IPS DF 6.9 (cell line): ENCODE measurements around the gene RPL26.
A peak's percentile ranks its signal among the peaks of the same experiment; 100 is the strongest.
"Not testable (repeated sequence)": the region's sequence is repeated elsewhere in the genome, so short reads cannot be mapped to it uniquely, and the experiment has no call there.

ENCODE experiments used
- DNase-seq: peaks from one replicate; pipeline ENCODE4 v3.0.0-alpha.2; 2013; ENCODE audit warnings: low read depth, low spot score
- H3K27ac ChIP-seq: one replicate; pipeline ENCODE4 v1.5.1; 2013; ENCODE audit warnings: low read length, control low read depth
- H3K27me3 ChIP-seq: 2 replicates; pipeline ENCODE4 v1.6.1; 2013; ENCODE audit warnings: mild to moderate bottlenecking, low read length; ENCODE audit not compliant: control insufficient read depth, insufficient read depth
- H3K36me3 ChIP-seq: 2 replicates; pipeline ENCODE4 v1.6.1; 2013; ENCODE audit warnings: low read length; ENCODE audit not compliant: control insufficient read depth, insufficient read depth
- H3K4me1 ChIP-seq: 2 replicates; pipeline ENCODE4 v1.6.1; 2013; ENCODE audit warnings: low read length; ENCODE audit not compliant: control insufficient read depth, insufficient read depth
- H3K4me3 ChIP-seq: 2 replicates; pipeline ENCODE4 v1.5.1; 2013; ENCODE audit warnings: mild to moderate bottlenecking, low read length
- H3K9me3 ChIP-seq: 2 replicates; pipeline ENCODE4 v1.6.1; 2013; ENCODE audit warnings: low read length, inconsistent platforms; ENCODE audit not compliant: control insufficient read depth, insufficient read depth
- WGBS: extraction: QIAGEN DNeasy Blood & Tissue Kit; methylation state at CpG from one replicate; pipeline ENCODE4 v1.1.7; 2013; ENCODE audit warnings: mixed read lengths, missing lambda C conversion rate; ENCODE audit not compliant: insufficient read length, insufficient coverage; 5-methylcytosine and 5-hydroxymethylcytosine counted together

Gene RPL26

DNA sequence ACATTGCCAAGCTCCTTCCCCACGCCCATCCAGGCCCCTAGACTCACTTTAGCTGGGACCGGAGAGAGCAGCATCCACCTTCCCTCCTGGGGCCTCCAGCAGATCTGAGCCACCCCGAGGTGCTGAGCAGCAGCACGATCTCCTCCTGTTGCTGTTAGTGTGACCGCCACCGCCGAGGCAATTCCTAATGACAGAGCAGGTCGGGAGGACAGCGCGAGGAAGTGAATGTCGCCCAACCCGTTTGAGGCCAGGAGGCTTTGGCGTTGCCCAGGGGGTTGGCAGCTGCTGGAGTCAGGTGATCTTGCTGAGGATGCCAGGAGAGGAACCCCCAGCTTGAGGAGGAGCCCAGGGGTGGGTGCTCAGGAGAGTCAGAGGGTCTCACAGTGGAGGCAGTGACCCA is 14.6 kb upstream of the RPL26 start, which contains the start of gene RNF222:
Gene RNF222, minus strand, starts transcription at position 192 of the 400 bp plus-strand sequence. CDS start 4,366 bp downstream, outside the sequence.
- no peak within 1 kb of the TSS for H3K4me3 ChIP-seq
- no peaks in the 10 kb centered on the region for H3K9me3 ChIP-seq
- no peaks in the 10 kb centered on the region for H3K27me3 ChIP-seq
- H3K4me1 ChIP-seq, result 0 out of 2 replicates have a peak, but pooled peaks cover under 1% of the 10 kb centered on the region
- no CpG with 5 or more reads among the region's 13 CpGs for WGBS
- no peak within 1 kb of the TSS for H3K27ac ChIP-seq
- no peaks in the 10 kb centered on the region; the same call in 1 of the 2 replicates for H3K36me3 ChIP-seq
- DNase-seq, result no peak

- not testable (repeated sequence) for H3K4me1 ChIP-seq, H3K4me3 ChIP-seq, DNase-seq, H3K27ac ChIP-seq, H3K9me3 ChIP-seq, H3K36me3 ChIP-seq, H3K27me3 ChIP-seq
- no CpG with 5 or more reads among the region's 9 CpGs for WGBS
Observed at GRCh38 chr17:8394497-8394896, 11.5 kb upstream of the RPL26 start.

GRCh38 chr17:8393470-8394231 is 10.7 kb upstream of the RPL26 start:
- no peaks in the 10 kb centered on the region for H3K9me3 ChIP-seq
- no peaks in the 10 kb centered on the region; the same call in 1 of the 2 replicates for H3K36me3 ChIP-seq
- no CpG with 5 or more reads among the region's 8 CpGs for WGBS
- peaks cover 5% of the 10 kb centered on the region; the same call in 1 of the 2 replicates for H3K4me1 ChIP-seq
- no peak for DNase-seq
- no peak overlapping the region for H3K27ac ChIP-seq
- no peaks in the 10 kb centered on the region for H3K27me3 ChIP-seq
- H3K4me3 ChIP-seq, result no peak overlapping the region

DNA sequence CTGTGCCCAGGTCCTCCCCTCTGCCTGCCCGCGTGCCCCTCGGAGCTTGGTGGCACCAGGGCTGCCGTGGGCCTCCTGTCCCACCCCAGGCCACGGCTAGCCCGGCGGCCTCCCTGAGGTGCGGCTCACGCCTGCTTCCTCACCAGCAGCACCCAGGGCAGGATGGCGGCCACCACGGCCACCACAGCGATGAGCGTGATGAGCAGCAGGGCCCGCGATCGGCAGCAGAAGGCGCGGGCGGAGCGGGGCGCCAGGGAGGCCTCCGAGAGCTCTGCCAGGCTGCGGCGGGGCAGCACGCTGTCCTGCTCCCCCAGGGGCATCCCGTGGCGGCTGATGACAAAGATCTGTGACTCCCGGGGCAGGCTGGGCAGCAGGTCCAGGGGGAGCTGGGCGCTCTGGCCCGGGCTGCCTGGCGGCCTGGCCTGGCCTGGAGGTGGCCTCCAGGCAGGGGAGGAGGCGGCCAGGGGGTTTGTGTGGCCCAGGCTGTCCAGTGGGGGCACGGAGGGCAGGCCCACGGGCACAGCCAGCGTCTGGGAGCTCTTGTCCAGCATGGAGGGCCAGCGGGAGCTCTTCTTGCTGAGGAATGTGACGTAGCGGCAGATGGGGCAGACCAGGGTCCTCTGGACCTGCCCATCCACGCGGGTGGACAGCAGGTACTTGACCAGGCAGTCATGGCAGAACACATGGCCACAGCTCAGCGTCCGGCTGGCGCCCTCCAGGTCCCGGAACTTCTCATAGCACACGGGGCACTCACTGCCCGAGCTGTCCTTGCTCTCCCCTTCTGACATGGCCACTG is 9.9 kb upstream of the RPL26 start:
- Histone ChIP-seq H3K4me1 (peaks cover 5% of the 10 kb centered on the region; the same call in 1 of the 2 replicates), H3K36me3 (no peaks in the 10 kb centered on the region; the same call in 1 of the 2 replicates), H3K9me3 (no peaks in the 10 kb centered on the region), H3K4me3 (no peak overlapping the region), H3K27me3 (no peaks in the 10 kb centered on the region), H3K27ac (no peak overlapping the region)
- WGBS, result no CpG with 5 or more reads among the region's 46 CpGs
- no peak for DNase-seq

GRCh38 chr17:8392274-8392673 is 9.3 kb upstream of the RPL26 start:
- no CpG with 5 or more reads among the region's 18 CpGs for WGBS
- H3K27ac ChIP-seq, result no peak overlapping the region
- no peaks in the 10 kb centered on the region for H3K27me3 ChIP-seq

DNA sequence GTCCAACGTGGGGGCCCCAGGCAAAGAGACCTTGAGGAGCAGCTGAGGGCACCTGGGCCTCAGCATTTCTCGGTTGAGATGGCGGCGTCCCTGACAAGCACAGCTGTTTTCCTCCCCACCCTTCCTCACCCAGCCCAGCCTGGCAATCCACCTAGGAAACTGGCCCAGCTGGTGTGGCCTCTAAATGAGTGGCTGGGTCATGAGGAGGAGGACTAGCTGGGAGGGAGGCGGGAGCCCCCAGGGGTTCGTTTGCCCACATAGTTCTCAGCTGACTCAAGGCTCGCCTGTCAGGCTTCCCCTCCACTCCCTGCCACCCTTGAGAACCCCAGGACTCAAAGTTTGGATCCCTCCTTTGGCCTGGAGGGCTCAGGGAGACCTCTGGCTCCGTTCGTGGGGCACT is 8.7 kb upstream of the RPL26 start:
- no CpG with 5 or more reads among the region's 9 CpGs for WGBS
- H3K9me3 ChIP-seq, result no peaks in the 10 kb centered on the region
- peaks cover 5% of the 10 kb centered on the region; the same call in 1 of the 2 replicates for H3K4me1 ChIP-seq
- H3K4me3 ChIP-seq, result no peak overlapping the region
- H3K27ac ChIP-seq, result no peak overlapping the region
- no peak for DNase-seq
- H3K27me3 ChIP-seq, result no peaks in the 10 kb centered on the region
- H3K36me3 ChIP-seq, result no peaks in the 10 kb centered on the region; the same call in 1 of the 2 replicates

More at GRCh38 chr17:8392274-8392673, 9.3 kb upstream of the RPL26 start:
- no peaks in the 10 kb centered on the region; the same call in 1 of the 2 replicates for H3K36me3 ChIP-seq
- no peaks in the 10 kb centered on the region for H3K9me3 ChIP-seq
- no peak overlapping the region for H3K4me3 ChIP-seq
- H3K4me1 ChIP-seq, result peaks cover 5% of the 10 kb centered on the region; the same call in 1 of the 2 replicates
- DNase-seq, result no peak

DNA sequence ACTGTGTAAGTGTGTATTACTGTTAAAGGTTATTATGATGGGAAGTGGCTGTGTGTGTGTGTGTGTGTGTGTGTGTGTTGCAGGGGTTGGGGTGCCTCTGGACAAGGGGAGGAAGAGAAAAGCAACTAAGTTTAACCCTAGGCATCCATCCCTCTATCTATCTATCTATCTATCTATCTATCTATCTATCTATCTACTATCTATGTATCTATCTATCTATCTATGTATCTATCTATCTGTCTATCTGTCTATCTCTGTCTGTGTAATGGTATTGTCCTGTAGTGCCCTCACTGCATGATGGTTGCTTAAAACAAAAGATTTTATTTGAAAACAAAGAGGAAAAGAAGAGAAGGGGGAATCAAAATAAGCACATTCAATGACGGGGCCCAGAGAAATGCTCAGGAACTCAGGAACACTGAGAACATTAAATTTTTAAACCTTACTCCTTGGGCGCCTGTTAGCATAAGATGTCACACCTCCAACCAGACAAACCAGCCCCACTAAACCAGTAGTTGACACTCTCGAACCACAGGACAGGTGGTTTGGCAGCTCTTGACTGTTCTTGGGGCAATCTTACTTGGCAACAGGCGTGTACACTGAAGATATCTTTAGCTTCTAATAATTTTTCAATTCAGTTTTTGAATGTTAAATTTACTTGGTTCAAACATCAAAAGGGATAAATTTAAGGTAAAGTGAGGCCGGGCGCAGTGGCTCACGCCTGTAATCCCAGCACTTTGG is 5.1 kb upstream of the RPL26 start:
- H3K4me1 ChIP-seq, result peaks cover 5% of the 10 kb centered on the region; the same call in 1 of the 2 replicates
- H3K27me3 ChIP-seq, result no peaks in the 10 kb centered on the region
- WGBS, result no CpG with 5 or more reads among the region's 7 CpGs
- H3K9me3 ChIP-seq, result no peaks in the 10 kb centered on the region
- no peak for DNase-seq
- H3K36me3 ChIP-seq, result no peaks in the 10 kb centered on the region; the same call in 1 of the 2 replicates
- no peak overlapping the region for H3K4me3 ChIP-seq
- H3K27ac ChIP-seq, result no peak overlapping the region

DNA sequence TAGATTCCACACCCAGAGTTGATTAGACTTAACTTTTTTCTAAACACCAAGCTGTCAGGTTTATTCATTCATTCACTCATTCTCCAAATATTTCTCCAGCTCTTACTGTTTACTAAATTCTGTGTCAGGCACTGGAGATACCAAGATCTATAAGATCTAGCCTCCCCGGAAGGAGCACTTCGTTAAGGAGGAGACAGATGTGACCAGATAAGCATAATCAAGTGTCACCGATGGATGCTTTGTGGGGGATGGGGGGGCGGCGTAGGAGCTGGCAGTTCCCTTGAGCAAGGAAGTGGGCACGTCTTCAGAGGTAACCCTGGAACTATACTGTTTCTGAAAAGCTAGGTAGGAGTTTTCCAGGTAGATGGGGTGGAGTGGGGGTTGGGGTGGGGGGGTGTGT is 3.8 kb upstream of the RPL26 start:
- Histone ChIP-seq H3K4me3 (no peak overlapping the region), H3K4me1 (no peaks in the 10 kb centered on the region), H3K9me3 (no peaks in the 10 kb centered on the region), H3K27me3 (no peaks in the 10 kb centered on the region), H3K36me3 (peaks cover 2% of the 10 kb centered on the region; the same call in 1 of the 2 replicates), H3K27ac (no peak overlapping the region)
- DNase-seq, result no peak
- no CpG with 5 or more reads among the region's 6 CpGs for WGBS

DNA sequence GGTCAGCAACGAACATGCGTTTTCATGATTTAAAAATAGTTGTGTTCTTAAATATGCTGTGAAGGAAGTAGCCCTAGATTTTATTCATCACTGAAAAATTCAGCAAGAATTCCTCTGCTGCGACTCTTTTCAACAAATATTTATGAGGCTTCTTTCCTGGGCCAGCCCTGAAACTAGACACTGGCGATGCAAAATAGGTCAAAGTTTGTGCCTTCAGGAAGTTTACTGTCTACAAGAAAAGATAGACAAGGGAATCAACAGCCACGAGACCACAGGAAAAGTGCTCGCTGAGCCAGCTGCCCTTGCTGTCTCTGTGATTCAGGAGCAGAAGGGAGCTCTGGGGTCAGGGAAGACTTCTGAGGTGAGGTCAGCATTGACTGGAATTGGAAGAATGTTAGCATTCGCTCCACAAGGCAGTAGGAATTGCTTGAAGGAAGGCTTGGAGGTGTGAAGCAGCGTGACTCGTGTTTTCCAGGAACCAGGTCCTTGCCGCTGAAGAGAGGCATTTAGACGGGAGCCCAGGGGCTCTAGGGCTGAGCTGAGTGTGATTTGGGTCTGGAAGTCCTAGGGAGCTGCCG is 1.9 kb upstream of the RPL26 start:
- no peak overlapping the region for H3K27ac ChIP-seq
- H3K4me1 ChIP-seq, result no peaks in the 10 kb centered on the region
- H3K4me3 ChIP-seq, result no peak overlapping the region
- no peaks in the 10 kb centered on the region for H3K27me3 ChIP-seq
- WGBS, result no CpG with 5 or more reads among the region's 12 CpGs
- no peaks in the 10 kb centered on the region for H3K9me3 ChIP-seq
- DNase-seq, result no peak
- peaks cover 18% of the 10 kb centered on the region; the same call in 1 of the 2 replicates for H3K36me3 ChIP-seq

DNA sequence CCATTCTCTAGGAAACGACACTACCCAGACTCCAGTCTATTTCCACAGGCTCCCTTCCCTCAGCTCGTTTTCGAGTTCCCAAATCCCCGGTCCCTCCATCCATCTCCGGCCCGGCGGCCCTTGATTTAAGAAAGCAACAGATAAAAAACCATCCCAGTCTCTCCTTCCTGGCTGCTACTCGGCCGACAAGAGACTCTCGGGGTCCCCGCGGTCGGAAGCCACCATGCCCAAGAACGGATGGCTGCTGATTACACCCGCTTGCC is 182 bp downstream of the RPL26 start:
- Histone ChIP-seq H3K27ac (no peak overlapping the region), H3K9me3 (no peaks in the 10 kb centered on the region), H3K4me3 (peak overlapping the region; percentile 79), H3K36me3 (peaks cover 26% of the 10 kb centered on the region; the same call in 1 of the 2 replicates), H3K4me1 (no peaks in the 10 kb centered on the region), H3K27me3 (no peaks in the 10 kb centered on the region)
- no CpG with 5 or more reads among the region's 15 CpGs for WGBS
- no peak for DNase-seq
